ENCODE results near the gene SFT2D1.
A peak's percentile ranks its signal among the peaks of the same experiment; 100 is the strongest.

Gene SFT2D1

DNA sequence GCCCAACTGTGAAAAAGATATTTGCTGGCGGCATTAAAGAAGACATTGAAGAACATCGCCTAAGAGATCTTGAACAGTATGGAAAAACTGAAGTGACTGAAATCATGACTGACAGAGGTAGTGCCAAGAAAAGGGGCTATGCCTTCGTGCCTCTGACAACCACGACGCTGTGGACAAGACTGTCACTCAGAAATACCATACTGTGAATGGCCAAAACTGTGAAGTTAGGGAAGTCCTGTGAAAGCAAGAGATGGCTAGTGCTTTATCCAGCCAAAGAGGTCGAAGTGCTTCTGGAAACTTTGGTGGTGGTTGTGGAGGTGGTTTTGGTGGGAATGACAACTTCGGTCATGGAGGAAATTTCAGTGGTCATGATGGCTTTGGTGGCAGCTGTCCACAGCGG, 7.5 kb downstream of the SFT2D1 start:
- DNase-seq (ENCODE audit: low read depth in 2 of 2) = no peak

DNA sequence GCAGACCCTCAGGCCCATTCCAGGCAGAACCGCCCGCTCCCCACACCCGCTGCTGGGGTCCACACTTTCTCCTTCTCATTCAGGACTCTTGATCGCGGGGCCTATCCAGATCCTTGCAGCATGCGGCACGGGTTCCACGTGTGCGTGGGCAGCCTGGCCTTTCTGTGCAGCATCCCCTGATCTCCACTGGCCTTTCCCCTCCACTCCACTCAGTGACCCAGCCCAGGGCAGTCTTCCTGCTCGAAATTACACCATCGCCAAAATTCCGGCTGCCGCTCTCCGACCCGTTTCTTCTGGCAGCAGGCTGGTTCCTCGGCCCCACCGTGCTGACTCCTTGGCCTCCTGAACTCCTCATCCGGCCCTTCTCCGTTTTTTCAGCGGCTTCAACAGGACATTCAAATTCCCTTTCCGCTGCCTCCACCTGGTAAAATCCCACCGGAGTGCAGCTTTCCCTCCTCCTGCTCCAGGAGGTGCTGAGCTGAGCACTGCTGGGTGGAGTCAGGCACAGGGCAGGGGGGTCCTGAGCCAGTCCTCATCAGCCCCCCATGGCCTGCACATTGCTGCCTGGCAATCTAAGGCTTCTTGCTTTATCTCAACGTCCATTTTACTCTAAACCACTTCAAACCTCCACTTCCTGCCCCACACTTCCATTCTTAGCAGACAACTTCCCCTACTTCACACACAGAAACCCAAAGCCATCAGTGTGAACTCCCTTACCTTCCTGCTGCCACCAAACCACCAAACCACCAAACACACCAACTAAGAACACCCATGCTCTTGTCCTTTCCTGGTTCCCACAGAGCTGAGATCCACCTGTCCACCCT, 9.0 kb downstream of the SFT2D1 start:
- DNase-seq (ENCODE audit: low read depth in 2 of 2) = no peak

DNA sequence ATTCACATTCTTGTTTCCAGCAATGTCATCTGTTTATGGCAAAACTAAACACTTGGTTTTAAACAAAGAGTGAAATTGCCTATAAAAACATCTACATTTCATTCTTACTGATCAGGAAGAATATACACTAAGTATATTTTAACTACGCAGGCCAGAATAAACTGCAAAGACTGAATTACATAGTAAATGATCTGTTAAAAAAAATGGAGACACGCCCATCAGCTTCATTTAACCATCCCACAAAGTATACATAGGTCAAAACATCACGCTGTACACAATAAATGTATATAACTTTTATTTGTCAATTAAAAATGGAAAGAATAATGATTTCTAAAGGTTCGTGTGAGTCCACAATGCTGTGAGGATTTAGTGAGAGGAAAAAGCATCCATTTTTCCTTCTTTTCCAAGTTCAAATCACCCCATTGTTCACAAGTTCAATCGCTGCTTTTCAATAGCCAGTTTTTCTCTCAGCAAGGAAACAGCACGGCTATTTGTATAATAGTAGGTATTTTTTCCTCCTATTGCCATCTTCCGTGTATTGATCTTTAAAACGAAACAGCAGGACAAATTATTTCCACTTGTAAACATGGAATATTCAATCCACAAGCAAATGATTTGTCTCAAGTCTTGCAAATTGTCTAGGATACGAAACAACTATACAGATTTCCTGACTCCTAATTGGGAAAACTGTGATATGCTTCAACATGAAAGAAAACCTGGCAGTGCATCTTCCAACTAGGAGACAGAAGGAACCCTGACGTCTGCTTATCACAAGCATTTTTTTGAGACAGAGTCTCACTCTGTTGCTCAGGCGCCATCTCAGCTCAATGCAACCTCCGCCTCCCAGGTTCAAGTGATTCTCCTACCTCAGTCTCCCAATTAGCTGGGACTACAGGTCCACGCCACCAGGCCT, 10.6 kb downstream of the SFT2D1 start:
- no peak for DNase-seq (ENCODE audit: low read depth in 2 of 2)

DNA sequence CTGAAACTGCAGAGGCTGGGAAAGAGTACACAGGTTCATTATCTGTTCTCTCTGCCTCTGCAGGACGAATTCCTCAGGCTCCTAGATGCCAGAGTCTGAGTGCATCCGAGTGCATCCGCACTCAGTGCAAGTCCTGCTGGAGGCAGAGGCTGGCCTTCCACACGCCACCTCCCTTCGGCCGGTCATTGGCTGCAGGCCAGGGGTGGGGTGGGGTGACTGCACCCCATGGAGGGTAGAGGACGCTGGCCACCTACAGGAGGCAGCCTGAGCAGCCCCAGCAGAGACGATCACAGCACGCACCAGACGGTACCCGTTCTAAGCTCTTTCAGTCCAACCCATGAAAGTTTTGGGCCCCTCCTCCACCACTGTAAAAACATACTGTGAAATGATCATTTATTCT, 11.7 kb downstream of the SFT2D1 start:
- DNase-seq (ENCODE audit: low read depth in 2 of 2) = no peak

DNA sequence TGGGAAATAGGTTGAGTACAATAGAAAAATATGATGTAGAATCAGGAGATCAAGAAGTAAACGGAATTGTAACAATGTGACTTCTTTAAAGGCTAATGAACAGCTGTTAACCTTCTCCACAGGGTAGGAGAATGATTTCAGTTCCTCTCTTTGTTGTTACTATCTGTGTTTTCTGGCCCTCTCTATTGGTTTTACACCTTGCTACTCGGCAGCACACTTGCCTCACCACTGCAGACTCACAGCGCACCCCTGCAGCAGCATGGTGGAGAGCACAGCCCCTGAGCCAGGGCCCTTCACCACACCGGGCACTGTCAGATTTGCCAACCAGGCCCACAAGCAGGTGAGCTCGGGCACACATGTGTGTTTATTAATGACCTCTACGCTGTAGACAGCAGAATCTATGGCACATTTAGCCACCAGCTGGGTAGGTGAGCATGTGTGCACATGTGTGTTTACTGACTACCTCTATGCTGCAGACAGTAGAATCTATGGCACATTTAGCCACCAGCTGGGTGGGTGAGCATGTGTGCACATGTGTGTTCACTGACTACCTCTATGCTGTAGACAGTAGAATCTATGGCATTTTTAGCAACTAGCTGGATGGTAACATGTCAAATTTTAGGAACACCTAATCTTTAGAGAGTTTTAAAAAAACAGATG, 16.8 kb downstream of the SFT2D1 start:
- no peak for DNase-seq (ENCODE audit: low read depth in 2 of 2)

DNA sequence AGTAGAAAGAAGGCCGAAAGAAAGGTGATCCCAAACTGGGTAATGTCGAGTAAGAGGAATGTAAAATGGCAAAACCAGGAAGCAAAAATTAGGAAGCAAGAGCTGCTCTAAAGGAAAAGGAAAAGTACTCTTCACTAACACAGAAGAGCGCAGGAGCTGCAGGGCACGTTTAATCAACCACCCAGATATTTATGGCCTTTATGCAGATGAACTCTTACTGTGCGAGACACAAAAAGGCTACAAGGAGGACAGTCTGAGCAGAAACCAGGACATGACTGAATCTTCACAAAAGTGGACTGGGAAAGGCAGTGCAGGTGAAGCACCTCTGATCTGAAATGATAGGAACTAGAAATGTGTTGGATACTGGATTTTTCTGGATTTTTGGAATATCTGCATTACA, 18.9 kb downstream of the SFT2D1 start:
- DNase-seq (ENCODE audit: low read depth in 2 of 2) = no peak

DNA sequence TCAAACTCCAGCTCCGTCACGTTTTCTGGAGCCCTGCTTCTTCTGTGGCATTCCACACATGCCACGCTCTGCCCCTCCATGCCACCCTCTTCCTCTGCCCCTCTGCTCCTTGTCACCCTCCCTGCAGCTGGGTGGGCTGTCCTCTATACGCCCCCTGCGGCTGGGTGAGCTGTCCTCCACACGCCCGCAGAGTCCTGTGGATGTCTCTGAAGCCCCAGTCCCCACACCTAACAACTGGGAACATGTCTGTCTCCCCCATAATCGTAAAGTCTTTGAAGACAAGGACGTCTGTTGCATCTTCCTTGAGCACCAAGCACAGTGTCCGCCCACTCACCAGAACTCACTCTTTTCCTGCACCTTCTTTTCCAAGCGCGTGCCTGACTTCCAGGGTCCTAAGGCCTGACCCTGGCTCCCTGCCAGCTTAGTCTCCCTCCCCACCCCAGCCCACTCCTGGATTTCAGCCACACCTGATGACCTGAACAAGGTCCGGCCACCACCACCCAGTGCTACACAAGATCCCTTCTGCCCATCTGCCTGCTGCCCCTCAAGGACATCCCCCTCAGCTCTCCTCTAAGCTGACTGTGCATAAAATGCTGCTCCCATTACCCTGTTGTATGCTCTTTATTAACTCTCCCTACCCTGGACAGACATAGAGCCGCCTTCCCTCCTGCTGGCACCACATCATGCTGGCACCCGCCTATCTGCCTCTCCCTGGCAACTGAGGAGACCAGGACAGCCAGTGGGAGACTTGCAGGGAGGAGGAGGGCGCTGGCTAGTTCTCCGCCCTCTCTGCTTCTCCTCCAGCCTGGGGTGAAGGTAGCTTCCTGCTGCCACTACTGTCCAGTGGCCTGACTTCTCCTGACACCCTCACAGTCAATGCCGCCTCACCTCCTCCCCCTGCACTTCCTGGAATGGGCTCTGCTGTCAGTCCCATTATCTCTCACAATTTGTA, 23.4 kb downstream of the SFT2D1 start:
- DNase-seq (ENCODE audit: low read depth in 2 of 2) = no peak

DNA sequence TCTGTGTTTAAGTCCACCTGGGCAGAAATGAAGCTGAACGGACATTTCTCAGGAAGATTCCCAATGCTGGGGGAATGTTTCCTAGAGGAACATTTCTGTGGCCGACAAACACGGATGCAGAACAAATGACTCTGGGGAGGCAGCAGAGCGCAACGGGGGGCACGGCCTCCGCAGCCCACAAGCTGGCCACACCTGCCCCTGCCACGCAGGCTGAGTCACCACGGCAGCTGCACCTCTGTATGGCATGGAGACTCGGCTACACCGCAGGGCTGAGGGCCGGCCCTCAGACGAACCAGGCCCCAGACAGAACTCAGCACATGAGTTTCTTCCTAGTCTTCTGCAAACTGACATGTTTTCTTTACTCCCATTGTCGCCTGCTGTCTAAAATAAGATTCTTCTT, 24.1 kb downstream of the SFT2D1 start:
- no peak for DNase-seq (ENCODE audit: low read depth in 2 of 2)

DNA sequence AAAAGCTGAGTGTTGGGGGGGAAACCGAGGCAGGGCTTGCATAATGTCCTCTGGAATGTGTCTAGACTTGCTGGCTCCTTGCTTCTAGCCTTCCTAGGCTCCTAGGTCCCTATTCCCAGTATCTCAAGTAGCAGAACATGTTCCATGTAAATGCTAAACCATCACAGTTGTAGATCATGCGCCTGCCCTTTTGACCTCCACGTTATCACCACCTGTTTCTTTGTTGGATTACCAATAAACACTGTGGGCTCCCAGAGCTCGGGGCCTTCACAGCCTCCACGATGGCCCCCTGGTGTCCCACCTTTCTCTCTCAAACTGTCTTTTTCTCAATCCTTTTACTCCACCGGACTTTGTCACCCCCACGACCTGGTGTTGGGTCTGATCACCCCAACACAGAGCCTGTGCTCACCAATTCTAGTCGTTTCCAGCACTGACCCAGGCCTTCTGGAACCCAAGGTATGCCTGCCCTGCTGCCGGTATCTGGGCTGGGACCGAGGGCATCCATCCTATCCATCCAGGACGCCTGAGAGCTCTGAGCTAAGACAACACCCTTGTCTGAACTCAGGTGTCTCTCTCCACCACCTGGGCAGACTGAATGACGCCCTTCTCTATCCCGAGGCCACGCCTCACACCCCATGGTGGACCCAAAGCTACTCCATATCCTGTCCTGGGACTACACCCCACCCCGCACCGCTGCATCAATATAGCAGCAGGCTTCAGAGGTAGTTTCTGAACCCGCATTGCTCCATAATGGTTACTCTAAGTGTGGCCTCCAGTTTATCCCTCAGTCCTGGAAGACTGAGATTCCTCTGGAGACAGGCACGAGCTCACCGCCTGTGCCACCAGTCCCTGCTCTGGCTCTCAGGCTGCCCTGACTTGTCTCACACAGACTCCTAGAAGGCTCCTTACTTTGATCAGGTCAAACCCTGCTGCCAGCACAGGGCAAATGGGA, 24.8 kb downstream of the SFT2D1 start:
- no peak for DNase-seq (ENCODE audit: low read depth in 2 of 2)

DNA sequence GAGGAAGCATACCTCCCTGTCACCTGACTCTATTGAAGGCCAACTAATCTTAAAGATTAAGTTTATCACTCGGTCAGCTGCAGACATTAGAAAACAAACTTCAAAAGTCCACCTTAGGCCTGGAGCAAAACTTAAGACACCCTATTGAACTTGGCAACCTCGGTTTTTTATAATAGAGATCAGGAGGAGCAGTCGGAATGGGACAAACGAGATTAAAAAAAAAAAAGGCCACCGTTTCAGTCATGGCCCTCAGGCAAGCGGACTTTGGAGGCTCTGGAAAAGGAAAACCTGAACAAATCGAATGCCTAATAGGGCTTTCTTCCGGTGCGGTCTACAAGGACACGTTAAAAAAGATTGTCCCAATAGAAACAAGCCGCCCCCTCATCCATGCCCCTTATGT, 26.9 kb downstream of the SFT2D1 start:
- DNase-seq (ENCODE audit: low read depth in 2 of 2) = no peak

DNA sequence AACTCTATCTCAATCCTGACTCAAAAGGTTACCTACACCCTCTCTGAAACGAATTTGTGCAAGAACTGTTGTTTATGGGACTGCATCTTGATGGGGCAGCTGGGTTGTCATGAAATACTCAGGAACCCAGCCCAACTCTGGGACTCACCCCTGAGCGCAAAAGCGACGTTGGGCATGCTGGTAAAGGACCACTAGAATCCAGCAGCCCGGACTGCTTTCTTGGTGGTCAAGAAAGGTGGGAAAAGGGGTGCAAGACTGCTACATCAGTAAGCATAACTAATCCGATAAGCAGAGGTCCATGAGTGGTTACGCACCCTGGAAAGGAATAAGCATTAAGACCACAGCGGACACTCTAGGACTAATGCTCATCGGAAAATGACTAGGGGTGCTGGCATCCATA, 27.9 kb downstream of the SFT2D1 start:
- DNase-seq (ENCODE audit: low read depth in 2 of 2) = no peak

DNA sequence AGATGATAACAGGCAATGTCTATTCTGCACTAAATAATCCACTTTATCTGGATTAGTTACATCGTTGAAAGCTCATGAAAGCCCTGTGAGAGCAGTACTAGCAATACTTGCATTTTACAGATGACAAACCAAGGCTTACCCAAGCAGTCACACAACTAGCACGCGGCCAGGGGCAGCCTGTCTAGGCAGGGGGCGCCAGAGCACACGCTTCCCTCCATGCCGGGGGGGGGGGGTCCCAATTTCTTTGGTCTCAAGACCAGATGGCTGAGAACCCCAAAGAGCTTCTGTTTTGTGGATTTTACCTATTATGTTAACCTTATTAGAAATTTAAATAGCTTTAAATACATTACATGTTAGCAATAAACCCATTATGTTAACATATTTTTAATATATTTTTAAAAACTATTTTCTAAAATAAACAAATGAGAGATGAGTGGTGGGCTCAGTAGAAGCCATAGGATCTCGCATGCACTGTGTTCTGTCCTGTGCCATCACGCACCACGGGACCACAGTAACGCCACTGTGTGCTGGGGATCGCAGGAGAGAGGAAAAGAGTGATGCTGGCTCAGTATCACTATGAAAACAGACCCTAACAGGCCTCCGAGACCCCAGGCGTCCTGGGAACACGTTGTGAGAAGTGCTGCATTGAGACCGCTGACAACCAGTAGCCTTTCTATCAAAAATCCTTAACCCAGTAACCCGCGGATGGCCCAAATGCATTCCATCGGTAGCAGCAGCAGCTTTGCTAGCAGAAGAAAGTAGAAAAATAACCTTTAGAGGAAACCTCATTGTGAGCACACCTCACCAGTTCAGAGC, 28.9 kb downstream of the SFT2D1 start:
- peak in 1 of 2 donors; percentile 30 for DNase-seq (ENCODE audit: low read depth in 2 of 2)

DNA sequence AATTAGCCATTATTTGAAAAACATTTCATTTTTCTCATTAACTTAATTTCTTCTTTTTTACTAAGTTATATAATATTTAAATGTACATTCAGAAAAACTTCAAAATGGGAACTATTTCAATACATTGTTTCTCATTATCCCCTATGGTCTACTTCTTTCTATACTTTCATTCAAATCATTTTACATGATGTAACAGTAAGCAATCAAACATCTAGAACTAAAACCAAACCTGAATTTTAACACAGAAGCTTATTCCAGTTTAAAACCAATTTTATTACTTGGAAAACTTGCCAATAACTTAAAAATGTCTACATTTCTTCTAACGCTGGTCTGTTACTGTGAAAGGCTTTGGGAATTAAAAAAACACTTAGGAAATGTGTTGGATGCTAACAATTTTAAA, 29.5 kb downstream of the SFT2D1 start:
- no peak for DNase-seq (ENCODE audit: low read depth in 2 of 2)

DNA sequence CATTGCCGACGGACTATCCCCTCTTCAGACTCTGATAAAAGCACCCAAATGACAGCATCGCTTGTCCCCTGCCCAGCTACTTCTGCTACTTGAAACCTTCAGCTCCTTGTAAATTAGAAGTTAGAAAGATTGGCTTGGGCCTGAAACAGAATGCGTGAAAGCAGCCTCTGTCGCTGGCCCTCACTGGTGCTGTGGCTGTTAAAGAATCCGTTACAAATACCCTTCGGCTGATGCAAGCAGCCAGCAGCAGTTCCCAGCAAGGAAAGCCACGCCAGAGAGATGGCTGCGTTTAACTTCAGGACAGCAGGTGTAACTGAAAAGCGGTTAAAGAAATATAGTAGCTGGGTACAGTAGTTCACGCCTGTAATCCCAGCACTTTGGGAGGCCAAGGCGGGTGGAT, 31.7 kb downstream of the SFT2D1 start:
- no peak for DNase-seq (ENCODE audit: low read depth in 2 of 2)

DNA sequence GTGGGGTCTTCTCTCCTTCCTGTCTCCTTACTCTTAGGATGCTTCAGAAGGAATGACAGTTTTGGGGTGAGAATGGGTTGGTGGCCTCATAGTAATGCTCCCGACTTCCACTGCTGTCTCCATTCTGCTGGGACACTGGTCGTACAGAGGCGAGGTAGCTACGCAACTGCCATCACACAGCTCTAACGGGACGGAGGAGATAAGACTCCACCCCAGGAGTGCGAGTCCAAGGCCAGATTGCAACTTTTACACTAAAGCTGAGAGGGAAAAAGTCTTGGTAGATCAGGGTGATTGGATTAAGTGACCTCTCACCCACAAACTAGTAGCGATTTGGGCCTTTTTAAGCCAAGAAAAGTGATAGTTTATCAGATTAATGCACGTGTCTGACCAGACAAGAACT, 32.4 kb downstream of the SFT2D1 start:
- no peak for DNase-seq (ENCODE audit: low read depth in 2 of 2)

DNA sequence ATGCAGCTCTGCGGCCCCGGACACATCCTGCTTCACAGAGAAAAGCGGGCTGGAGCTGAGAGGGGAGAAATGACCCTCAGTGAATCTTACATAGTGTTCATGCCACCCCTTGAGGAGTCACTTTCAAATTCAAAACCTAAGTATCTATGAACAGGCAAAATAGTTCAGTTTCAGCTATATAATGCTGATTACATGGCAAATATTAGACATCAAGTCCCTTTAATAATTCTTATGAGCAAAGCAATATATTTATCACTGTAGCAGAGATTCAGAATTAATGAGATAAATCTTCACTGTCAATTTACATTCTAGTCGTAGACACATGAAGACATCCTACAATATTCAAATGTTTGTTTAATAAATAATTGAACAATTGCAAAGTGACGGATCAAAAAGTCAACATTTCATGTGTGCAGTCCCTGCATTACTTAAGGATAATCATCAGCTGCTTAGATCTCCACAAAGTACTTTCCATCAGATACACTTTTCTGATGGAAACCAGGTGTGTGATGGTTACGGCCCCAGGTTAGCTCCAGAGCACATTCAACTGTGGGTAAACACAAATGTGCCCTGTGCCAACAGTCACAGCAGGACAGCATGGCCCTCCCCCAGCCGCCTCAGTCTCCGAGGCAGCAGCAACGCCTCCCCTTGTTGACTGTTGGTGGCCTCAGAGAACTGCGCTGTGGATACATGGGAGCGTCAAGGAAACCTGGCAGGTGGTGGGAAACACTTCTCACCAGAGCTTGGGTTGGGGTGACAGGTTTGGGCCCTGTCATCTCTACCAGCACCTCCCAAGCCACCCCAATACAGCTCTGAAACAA, 33.4 kb downstream of the SFT2D1 start:
- no peak for DNase-seq (ENCODE audit: low read depth in 2 of 2)

DNA sequence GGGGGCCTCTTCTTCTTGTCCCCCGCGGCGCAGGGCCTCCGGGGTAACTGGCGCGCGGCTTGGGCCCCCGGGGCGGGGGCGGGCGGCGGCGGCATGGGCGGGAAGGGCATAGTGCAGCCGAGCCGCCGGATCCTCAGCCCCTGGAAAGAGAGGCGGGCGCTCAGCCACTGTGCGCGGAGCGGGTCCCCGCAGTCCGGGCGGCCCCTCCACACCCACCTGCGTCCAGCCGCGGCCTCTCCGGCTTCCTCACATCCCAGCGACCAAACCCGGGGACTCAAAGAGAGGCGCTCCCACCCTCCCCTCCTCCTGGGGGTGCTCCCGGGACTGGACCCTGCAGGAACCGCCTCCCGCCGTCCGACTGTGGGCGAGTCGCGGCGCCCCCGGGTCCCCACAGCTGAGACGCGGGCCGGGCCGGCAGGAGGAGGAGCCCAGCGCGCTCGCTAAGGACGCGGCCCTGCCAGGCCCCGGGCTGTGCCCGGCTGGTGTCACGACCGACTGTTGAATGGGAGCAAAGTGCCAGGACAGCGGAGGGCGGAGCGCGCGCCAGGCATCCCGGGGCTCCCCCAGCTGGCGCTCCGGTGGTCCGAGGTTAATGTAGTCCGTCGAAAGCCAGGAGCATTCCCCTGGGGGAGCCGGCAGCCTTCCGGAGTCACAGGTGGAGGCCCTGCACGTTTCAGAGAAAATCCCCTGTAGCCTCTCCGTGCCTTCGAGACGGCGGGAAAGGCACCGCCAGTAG, 34.1 kb downstream of the SFT2D1 start, which contains the start of gene PRR18:
PRR18 (minus strand) TSS at position 360 of the 736 bp plus-strand sequence; CDS start at position 110, 250 bp downstream.
- DNase-seq (ENCODE audit: low read depth in 2 of 2) = no peak

Data from activated CD4-positive, alpha-beta T cell treated with anti-CD3 and anti-CD28 coated beads for 24 hours (primary cell).